Suprapubic skin (tissue), 3 donors: ENCODE data around the gene HADHA.

ENCODE experiments used
- CTCF ChIP-seq, 2 donors: fragments of 200-600 bp in 1 of 2; fragments of 450-650 bp in 1 of 2; sonication (generic) in 1 of 2; IDR thresholded peaks; one replicate each; pipeline ENCODE4 v1.5.1; 2016 to 2019; ENCODE audit warnings: antibody characterized with exemption in 2 of 2, mild to moderate bottlenecking in 1 of 2, moderate library complexity in 1 of 2
- EP300 ChIP-seq: sonication (generic); formaldehyde crosslinking; IDR thresholded peaks from one replicate; pipeline ENCODE4 v1.6.1; 2017; ENCODE audit warnings: antibody characterized with exemption
- POLR2A ChIP-seq, 2 donors: fragments of 450-650 bp; IDR thresholded peaks; one replicate each; pipeline ENCODE4 v1.6.1; 2017; ENCODE audit warnings: antibody characterized with exemption in 2 of 2, mild to moderate bottlenecking in 2 of 2, moderate library complexity in 2 of 2

GRCh38 chr2:26284132-26284531, 39.7 kb upstream of the HADHA start:
- TF ChIP-seq CTCF (IDR thresholded peaks at IDR 0.05) (no peak), POLR2A (IDR thresholded peaks at IDR 0.05) (no peak), EP300 (no peak)
